ENCODE data around the gene ERICH4.

- TF ChIP-seq, protein P1, sequence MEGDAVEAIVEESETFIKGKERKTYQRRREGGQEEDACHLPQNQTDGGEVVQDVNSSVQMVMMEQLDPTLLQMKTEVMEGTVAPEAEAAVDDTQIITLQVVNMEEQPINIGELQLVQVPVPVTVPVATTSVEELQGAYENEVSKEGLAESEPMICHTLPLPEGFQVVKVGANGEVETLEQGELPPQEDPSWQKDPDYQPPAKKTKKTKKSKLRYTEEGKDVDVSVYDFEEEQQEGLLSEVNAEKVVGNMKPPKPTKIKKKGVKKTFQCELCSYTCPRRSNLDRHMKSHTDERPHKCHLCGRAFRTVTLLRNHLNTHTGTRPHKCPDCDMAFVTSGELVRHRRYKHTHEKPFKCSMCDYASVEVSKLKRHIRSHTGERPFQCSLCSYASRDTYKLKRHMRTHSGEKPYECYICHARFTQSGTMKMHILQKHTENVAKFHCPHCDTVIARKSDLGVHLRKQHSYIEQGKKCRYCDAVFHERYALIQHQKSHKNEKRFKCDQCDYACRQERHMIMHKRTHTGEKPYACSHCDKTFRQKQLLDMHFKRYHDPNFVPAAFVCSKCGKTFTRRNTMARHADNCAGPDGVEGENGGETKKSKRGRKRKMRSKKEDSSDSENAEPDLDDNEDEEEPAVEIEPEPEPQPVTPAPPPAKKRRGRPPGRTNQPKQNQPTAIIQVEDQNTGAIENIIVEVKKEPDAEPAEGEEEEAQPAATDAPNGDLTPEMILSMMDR (IDR thresholded peaks at IDR 0.05), result no peak
- TF ChIP-seq, protein P2, sequence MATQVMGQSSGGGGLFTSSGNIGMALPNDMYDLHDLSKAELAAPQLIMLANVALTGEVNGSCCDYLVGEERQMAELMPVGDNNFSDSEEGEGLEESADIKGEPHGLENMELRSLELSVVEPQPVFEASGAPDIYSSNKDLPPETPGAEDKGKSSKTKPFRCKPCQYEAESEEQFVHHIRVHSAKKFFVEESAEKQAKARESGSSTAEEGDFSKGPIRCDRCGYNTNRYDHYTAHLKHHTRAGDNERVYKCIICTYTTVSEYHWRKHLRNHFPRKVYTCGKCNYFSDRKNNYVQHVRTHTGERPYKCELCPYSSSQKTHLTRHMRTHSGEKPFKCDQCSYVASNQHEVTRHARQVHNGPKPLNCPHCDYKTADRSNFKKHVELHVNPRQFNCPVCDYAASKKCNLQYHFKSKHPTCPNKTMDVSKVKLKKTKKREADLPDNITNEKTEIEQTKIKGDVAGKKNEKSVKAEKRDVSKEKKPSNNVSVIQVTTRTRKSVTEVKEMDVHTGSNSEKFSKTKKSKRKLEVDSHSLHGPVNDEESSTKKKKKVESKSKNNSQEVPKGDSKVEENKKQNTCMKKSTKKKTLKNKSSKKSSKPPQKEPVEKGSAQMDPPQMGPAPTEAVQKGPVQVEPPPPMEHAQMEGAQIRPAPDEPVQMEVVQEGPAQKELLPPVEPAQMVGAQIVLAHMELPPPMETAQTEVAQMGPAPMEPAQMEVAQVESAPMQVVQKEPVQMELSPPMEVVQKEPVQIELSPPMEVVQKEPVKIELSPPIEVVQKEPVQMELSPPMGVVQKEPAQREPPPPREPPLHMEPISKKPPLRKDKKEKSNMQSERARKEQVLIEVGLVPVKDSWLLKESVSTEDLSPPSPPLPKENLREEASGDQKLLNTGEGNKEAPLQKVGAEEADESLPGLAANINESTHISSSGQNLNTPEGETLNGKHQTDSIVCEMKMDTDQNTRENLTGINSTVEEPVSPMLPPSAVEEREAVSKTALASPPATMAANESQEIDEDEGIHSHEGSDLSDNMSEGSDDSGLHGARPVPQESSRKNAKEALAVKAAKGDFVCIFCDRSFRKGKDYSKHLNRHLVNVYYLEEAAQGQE (IDR thresholded peaks at IDR 0.05; ENCODE audit: low read depth, low read length), result no peak
- TF ChIP-seq USF1 (IDR thresholded peaks at IDR 0.05; ENCODE audit: borderline replicate concordance, low read depth) (no peak), GABPA (IDR thresholded peaks at IDR 0.05; ENCODE audit: low read depth) (no peak), CHD2 (IDR thresholded peaks at IDR 0.05; ENCODE audit: low read length, partially characterized antibody) (no peak), TAF1 (IDR thresholded peaks at IDR 0.05; ENCODE audit: borderline replicate concordance, low read depth, low read length) (no peak), GATA2 (CRISPR knock-in tag; IDR thresholded peaks at IDR 0.05) (no peak)
- TF ChIP-seq, protein P3, sequence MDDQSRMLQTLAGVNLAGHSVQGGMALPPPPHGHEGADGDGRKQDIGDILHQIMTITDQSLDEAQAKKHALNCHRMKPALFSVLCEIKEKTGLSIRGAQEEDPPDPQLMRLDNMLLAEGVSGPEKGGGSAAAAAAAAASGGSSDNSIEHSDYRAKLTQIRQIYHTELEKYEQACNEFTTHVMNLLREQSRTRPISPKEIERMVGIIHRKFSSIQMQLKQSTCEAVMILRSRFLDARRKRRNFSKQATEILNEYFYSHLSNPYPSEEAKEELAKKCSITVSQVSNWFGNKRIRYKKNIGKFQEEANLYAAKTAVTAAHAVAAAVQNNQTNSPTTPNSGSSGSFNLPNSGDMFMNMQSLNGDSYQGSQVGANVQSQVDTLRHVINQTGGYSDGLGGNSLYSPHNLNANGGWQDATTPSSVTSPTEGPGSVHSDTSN (IDR thresholded peaks at IDR 0.05), result no peak
These were observed 14.5 kb upstream of the ERICH4 start for GRCh38 chr19:41428481-41428859.

Data from SK-N-SH (cell line).